ENCODE measurements around the gene LCORL.

The LCORL gene

GRCh38 chr4:17823871-17824669 is 197.5 kb downstream of the LCORL start:
- no peak for DNase-seq

DNA sequence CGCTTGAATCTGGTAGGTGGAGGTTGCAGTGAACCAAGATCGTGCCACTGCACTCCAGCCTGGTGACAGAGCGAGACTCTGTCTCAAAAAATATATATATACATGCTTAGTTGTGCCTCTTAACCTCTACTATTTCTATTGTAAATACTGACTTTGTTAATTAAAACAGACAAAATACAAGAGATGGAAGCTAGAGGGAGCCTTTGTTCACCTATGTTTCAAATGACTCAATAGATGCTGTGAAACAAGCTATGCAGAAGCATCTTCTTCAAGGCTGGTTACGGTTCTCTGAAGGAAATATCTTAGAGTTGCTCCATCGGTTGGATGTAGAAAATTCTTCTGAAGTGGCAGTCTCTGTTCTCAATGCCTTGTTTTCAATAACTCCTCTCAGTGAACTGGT is 204.5 kb downstream of the LCORL start:
- no peak for DNase-seq

- DNase-seq, result no peak
These were observed 205.4 kb downstream of the LCORL start for GRCh38 chr4:17816142-17816541.

GRCh38 chr4:17814140-17814539 is 207.4 kb downstream of the LCORL start:
- DNase-seq, result no peak

GRCh38 chr4:17812801-17813200 is 208.8 kb downstream of the LCORL start:
- DNase-seq, result no peak

DNA sequence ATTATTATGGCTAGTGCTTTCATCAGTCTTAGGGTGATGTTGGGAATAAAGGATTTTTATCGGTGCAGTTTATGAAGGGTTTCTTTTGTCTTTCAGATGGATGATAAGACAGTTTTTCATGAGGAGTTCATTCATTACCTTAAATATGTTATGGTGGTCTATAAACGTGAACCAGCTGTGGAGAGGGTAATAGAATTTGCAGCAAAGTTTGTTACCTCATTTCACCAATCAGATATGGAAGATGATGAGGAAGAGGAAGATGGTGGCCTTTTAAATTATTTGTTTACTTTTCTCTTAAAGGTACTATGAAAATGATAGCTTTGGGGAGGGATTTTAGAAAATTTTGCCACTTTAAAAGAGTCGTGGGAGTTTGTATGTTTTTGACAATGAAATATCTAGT is 209.4 kb downstream of the LCORL start:
- DNase-seq, result no peak

- DNase-seq, result peak; percentile 33
These were observed 210.4 kb downstream of the LCORL start for GRCh38 chr4:17811078-17811603.

DNA sequence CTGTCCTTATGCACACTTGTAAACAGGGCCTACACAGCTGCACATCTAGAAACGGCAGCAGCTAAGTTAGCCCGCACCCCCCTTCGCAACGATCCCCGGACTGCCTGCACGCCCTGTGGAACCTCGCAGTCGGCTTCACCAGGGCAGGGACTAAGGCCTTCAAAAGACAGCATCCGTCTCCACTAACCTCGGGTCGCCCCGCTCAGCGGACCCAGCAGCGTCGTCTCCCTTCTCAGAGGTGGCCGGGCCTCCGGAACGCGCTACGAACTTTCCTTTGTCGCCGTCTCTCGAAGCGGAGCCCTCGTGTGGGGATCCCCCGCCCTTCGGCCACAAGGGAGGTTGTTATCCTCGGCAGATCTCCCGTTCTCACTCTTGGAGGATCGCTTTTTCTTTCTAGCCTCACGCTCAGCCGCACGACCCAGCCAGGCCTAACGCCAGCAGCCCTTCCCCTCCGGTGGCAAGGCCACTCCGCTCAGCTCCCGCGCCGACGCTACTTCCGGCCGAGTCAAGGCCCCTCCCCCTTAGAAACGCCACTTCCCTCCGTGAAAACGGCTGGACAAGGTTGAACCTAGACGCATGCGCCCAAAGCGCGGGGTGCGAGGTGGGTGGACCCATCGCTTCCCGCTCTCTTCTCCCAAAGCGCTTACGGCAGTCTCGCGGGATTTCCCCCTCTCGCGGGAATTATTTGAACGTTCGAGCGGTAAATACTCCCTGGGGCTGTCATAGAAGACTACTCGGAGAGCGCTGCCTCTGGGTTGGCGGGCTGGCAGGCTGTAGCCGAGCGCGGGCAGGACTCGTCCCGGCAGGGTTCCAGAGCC is 211.1 kb downstream of the LCORL start, which contains the start of the genes DCAF16 and NCAPG:
DCAF16 (minus strand) TSS at position 498 of the 818 bp plus-strand sequence. CDS start 6,616 bp downstream, outside the sequence.
NCAPG (plus strand) TSS at position 720 of the 818 bp plus-strand sequence. CDS start 99 bp downstream, outside the sequence.
- DNase-seq, result peak; percentile 98

DNA sequence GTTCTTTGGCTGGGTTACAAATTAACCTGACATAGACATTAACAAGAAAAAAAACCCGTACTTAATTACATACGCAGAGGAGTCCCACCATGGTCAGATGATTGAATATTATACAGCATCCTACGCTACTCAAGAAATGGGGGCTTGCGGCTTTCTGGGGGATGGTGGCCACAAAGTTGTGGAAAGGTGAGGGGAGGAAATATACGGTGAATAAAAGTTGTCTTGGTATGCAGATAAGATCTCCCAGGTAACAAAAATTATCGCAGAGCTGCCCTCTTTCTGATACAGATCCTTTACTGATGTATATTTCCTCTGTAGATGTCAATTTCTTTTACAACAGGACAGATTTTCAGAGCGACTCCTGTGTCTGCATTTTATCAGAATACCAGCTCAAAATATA is 211.9 kb downstream of the LCORL start:
- DNase-seq, result no peak

- DNase-seq, result no peak
These were observed 214.1 kb downstream of the LCORL start for GRCh38 chr4:17807446-17807845.

DNA sequence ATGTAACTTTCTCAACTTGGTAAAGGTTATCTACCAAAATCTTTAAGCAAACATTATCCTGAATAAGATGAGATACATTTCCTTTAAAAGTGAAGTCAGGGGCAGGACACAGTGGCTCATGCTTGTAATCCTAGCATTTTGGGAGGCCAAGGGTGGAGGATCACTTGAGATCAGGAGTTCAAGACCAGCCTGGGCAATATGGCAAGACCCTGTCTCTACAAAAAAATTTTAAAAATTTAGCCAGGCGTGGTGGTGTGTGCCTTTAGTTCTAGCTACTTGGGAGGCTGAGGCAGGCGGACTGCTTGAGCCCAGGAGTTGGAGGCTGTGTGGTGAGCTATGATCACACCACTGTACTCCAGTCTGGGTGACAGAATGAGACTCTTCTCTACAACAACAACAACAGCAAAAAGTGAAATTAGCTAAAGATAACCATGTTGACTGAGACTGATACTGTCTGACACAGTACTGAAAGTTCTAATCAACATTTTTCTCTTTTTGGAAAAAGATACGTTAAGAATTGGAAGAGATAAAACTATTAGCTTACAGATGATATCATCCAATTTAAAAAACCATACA is 215.9 kb downstream of the LCORL start:
- DNase-seq, result no peak

DNA sequence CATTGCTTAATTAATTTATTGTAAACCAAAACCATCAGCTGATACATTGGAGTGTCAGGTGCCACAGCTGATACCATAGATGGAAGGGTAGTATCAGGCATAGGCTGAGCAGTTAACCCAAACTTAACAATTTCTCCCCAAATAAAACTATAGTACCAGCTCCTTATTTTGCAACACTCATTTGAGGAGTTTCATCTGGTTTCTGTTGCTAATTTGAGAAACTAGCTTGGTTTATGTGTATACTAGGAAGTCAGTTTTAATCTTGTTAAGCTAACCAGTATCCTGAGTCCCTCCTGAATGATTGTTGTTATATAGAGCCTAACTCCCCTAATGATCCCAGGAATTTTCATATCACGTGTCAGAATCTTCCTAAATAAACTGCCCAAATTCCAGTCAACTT is 223.7 kb downstream of the LCORL start:
- no peak for DNase-seq

GRCh38 chr4:17794730-17795129 is 226.8 kb downstream of the LCORL start:
- no peak for DNase-seq
